MM.1S (cell line): ENCODE results near the gene GABRB2.

Experiments used
- CTCF ChIP-seq: fragments of 300-600 bp; sonication (generic); IDR thresholded peaks from 2 replicates; pipeline ENCODE4 v1.5.1; 2016; ENCODE audit warnings: antibody characterized with exemption, low read length, mixed read lengths
- EZH2 ChIP-seq: fragments of 300-600 bp; sonication (generic); optimal IDR thresholded peaks from 2 replicates; pipeline ENCODE3; 2017; ENCODE audit warnings: low read depth, mild to moderate bottlenecking, antibody characterized with exemption, low read length, mixed read lengths
- EZH2phosphoT487 ChIP-seq: fragments of 300-600 bp; sonication (generic); IDR thresholded peaks from 2 replicates; pipeline ENCODE4 v1.6.1; 2018; ENCODE audit warnings: antibody characterized with exemption, low read length

GRCh38 chr5:161302559-161302958 lies 244.0 kb downstream of the GABRB2 start:
- TF ChIP-seq CTCF (no peak), EZH2 (no peak), EZH2phosphoT487 (no peak)
